ENCODE data around the gene SLC1A7.

Gene SLC1A7

GRCh38 chr1:53160924-53161378 is 18.5 kb upstream of the SLC1A7 start:
- DNase-seq (ENCODE audit: low read depth in 3 of 3) = no peak

- DNase-seq (ENCODE audit: low read depth in 3 of 3) = no peak
Measured at GRCh38 chr1:53158900-53159299, 16.5 kb upstream of the SLC1A7 start.

GRCh38 chr1:53156783-53157182 is 14.3 kb upstream of the SLC1A7 start:
- DNase-seq (ENCODE audit: low read depth in 3 of 3) = no peak

GRCh38 chr1:53155945-53156344 is 13.5 kb upstream of the SLC1A7 start:
- DNase-seq (ENCODE audit: low read depth in 3 of 3) = no peak

GRCh38 chr1:53155534-53155933 is 13.1 kb upstream of the SLC1A7 start:
- no peak for DNase-seq (ENCODE audit: low read depth in 3 of 3)

- DNase-seq (ENCODE audit: low read depth in 3 of 3) = no peak
Measured at GRCh38 chr1:53154859-53155438, 12.5 kb upstream of the SLC1A7 start.

GRCh38 chr1:53153752-53154151 is 11.3 kb upstream of the SLC1A7 start:
- no peak for DNase-seq (ENCODE audit: low read depth in 3 of 3)

GRCh38 chr1:53148123-53148522 is 5.7 kb upstream of the SLC1A7 start:
- DNase-seq (ENCODE audit: low read depth in 3 of 3) = no peak

GRCh38 chr1:53147174-53147573 is 4.7 kb upstream of the SLC1A7 start:
- DNase-seq (ENCODE audit: low read depth in 3 of 3) = no peak

- no peak for DNase-seq (ENCODE audit: low read depth in 3 of 3)
Measured at GRCh38 chr1:53145942-53146708, 3.7 kb upstream of the SLC1A7 start.

GRCh38 chr1:53145619-53145941 is 3.1 kb upstream of the SLC1A7 start:
- no peak for DNase-seq (ENCODE audit: low read depth in 3 of 3)

GRCh38 chr1:53145051-53145600 is 2.7 kb upstream of the SLC1A7 start:
- no peak for DNase-seq (ENCODE audit: low read depth in 3 of 3)

- no peak for DNase-seq (ENCODE audit: low read depth in 3 of 3)
Measured at GRCh38 chr1:53144201-53144600, 1.8 kb upstream of the SLC1A7 start.

- no peak for DNase-seq (ENCODE audit: low read depth in 3 of 3)
Measured at GRCh38 chr1:53143527-53143926, 1.1 kb upstream of the SLC1A7 start.

- no peak for DNase-seq (ENCODE audit: low read depth in 3 of 3)
Measured at GRCh38 chr1:53141487-53142055, 867 bp downstream of the SLC1A7 start.

GRCh38 chr1:53140451-53140850 is 2.0 kb downstream of the SLC1A7 start:
- no peak for DNase-seq (ENCODE audit: low read depth in 3 of 3)

- no peak for DNase-seq (ENCODE audit: low read depth in 3 of 3)
Measured at GRCh38 chr1:53139951-53140361, 2.5 kb downstream of the SLC1A7 start.

- no peak for DNase-seq (ENCODE audit: low read depth in 3 of 3)
Measured at GRCh38 chr1:53138991-53139884, 3.2 kb downstream of the SLC1A7 start.

GRCh38 chr1:53137729-53138128 is 4.7 kb downstream of the SLC1A7 start:
- DNase-seq (ENCODE audit: low read depth in 3 of 3) = no peak

GRCh38 chr1:53135735-53136114 is 6.7 kb downstream of the SLC1A7 start:
- no peak for DNase-seq (ENCODE audit: low read depth in 3 of 3)

GRCh38 chr1:53134961-53135734 is 7.3 kb downstream of the SLC1A7 start:
- DNase-seq (ENCODE audit: low read depth in 3 of 3) = no peak

Data from stimulated activated CD4-positive, alpha-beta T cell treated with anti-CD3 and anti-CD28 coated beads, TNF-alpha, amount 100 ng/mL, for 48 hours (primary cell).